Limb (tissue), 2 donors: ENCODE data around the gene TMEM164.
"Not testable (repeated sequence)": the region's sequence is repeated elsewhere in the genome, so short reads cannot be mapped to it uniquely, and the experiment has no call there.

Experiments used
- DNase-seq, 2 donors: peaks; one replicate each; pipeline ENCODE4 v3.0.0-alpha.2; 2016; ENCODE audit errors: extremely low spot score in 2 of 2

TMEM164 gene

DNA sequence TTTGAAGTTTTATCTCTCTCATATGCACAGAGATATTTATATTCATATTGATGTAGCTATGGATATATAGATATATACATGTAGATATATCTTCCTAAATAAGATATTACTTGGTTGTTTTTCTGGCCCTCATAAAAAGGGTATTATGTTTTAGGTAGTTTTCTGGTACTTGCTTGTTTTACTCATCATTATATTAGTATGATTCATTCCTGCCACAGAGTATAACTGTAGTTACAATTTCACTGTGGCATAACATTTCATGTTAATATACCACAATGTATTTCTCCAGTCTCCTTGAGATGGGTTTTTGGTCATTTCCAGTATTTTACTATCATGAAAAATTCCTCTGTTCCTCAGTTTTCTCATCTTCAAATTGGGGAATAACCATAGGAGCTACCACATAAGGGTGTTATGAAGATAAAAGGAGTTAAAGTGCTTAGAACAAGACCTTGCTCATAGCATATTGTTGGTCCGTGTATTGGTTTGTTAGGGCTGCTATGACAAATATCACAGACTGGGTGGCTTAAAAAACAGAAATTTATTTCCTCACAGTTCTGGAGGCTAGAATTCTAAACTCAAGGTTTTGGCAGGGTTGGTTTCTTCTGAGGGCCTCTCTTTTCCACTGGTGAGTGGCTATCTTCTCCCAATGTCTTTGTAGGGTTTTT lies 129.7 kb downstream of the TMEM164 start:
- no peak for DNase-seq

DNA sequence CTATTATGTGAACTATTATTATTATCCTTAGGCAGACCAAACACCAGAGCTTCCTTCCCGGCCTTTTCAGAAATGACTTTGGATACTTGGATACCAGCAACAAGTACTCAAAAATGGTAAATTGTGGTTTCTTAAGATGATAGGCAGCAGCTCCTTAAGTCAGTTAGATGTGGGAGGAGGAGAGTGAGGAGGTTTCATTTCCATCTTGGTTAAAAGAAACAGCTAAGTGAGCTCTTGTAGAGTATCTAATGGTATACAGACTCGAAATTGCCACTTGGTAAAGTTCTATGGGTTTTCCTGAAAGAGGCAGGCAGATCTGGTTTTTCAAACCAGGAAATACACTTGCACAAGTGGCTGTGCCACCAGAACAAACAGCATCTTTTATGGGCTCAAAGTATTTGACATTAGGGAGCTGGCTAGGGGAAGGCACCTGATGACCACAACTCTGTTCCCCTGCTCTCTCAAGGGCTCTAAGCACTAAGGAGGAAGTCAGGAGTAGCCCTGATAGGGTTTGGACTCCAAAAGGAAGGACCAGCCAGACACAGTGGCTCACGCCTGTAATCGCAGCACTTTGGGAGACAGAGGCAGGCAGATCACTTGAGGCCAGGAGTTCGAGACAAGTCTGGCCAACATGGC lies 130.9 kb downstream of the TMEM164 start:
- DNase-seq = no peak

DNA sequence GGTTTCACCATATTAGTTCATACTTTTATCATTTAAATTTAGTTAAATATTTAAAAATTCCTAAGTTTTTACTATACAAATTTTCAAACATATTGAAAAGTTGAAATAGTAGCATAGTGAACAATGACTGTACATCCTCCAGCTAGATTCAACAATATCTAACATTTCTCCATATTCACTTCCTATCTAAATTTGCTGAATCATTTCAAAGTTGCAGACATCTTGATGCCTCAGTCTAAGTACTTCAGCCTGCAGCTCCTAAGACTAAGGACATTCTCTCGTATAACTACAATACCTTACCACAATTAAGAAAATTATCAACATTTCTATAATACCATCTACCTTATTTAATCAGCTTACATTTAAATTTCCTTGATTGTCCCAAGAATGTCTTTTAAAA lies 132.7 kb downstream of the TMEM164 start:
- no peak for DNase-seq

DNA sequence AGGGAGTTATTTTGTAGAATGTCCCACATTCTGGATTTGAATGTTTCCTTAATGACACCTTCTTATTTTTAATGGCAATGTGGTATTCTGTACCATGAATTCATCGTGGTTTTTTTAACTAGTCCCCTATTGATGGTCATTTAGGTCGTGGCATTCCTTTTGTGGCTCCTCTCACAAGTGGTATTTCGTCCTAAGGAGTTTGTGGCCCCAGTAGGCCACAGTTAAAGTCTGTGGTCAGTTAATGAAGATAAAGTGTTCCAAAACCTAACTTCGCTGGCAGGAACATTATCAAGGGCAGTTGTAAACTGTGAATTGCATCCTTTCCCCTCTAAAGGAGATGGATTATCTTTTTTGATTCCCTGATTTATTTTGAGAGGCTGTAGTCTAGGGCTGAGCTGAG lies 133.2 kb downstream of the TMEM164 start:
- no peak for DNase-seq

DNA sequence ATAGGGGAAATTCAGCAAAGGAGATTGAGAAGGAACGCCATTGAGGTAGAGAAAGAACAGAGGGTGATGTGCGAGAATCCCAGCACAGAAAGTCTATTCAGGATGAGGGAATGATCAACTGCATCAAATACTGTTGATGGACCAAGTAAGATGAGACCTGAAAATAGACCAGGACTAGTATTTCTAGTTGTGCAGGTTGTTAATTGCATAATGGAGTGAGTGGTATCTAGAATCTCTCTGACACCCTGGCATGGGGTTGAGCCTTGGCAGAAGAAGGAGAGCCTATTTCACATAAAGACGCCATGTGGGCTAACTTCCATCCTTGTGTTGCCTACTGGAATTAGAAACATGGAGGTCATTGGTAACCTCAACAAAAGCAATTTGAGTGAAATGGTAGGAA lies 135.6 kb downstream of the TMEM164 start:
- no peak for DNase-seq

DNA sequence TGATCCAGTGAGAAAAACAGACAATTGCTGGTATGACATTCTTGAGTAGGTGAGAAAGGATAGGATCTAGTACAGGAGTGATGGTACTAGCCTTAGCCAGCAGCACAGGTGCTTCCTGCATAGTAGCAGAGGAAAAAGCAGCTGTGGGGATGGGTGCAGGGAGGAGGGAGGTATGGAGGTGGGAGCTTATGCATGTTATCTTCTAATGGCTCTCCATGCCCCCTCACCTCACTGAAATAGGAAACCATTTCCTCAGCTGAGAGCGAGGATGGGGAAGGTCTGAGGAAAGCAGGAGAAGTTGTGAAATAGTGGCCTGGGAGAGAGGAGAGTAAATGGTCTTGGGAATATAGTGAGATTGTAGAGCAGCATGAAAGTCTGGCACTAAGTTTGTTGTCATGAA lies 136.3 kb downstream of the TMEM164 start:
- DNase-seq = no peak

DNA sequence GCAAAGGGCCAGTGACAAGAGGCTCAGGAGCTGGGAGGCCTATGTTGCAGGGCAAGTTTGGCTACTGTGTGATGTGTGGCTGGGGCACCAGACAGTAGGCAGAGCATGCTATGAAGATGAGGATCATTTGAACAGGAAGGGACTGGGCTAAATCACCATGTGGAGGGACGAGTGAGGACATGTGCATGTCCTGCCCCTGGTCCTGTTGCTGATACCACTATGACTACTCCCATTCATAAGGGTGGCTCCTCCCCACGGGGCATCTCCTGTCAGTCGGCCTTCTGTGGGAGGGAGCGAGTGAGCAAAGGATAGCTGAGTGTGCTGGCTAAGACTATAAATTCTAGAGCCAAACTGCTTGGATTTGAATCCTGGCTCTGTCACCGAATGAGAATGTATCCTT lies 139.2 kb downstream of the TMEM164 start:
- DNase-seq = no peak

DNA sequence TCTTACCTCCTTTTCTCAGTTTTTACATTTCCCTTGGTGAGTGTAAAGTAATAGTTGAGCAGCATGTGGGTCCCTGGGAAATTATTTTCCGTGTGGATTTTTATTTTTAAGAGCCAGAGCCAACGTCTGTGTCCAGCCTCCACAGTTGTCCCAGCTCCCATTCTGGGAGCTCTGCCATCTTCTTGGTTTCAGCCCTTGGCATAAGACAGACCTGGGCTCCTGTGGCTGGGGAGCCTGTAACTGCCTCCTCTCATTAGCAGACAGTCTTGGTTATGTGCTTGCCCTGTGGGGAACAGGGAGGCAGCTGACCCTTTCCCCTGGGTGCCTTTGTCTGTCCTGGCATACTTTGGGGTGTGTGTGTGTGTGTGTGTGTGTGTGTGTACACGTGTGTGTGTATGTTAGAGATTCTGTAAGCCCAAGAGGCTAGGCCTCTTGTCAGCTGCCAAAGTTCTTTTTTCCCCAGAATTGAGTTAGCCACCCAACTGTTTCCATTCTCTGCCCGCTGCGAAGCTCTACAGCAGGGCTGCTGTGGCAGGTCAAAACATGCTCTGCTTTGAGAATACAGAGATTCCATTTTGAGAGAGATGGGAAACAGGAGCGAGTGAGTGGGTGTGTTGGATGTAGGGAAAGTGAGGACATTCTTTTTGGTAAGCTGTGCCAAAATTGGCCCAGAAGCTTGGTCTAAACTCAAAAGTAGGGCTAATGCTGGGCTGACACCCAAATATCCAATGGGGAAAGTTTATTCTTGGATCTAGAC lies 140.7 kb downstream of the TMEM164 start:
- DNase-seq = no peak

DNA sequence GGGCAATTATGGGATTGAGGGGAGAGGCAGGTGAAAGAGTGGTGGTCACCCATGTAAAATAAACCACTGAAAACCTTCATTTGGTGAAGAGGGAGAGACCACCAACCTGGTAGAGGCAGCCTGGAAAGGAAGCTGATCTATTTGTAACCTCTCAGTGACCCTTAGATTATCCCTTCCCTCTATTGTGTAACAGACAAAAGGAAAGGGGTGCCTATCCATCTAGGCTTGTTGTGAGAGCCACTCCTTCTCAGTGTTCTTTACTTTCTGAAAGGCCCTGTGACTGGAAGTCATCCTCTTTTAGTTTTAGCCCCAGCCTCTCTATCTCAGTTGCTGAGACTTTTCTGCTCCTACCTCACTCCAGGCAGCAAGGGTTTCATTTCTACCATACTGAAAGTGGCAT lies 142.4 kb downstream of the TMEM164 start:
- no peak for DNase-seq

DNA sequence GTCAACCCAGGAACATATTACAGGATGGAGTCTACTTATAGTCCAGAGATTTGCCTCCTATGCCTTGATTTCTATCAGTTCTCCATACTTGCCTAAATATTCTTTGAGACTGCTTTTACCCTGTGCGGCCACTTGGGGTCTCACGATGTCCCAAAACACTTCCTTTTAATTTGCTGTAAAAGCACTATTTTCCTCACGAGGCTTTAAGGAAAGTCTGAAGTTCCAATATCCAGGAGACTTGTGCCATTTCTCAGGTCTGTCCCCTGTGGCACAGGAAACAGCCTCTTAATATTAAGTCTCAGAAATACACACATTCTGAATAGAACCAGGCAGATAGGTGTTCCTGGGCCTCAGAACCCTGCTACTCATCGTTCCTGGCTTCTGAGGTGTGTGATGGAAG lies 142.9 kb downstream of the TMEM164 start:
- no peak for DNase-seq

DNA sequence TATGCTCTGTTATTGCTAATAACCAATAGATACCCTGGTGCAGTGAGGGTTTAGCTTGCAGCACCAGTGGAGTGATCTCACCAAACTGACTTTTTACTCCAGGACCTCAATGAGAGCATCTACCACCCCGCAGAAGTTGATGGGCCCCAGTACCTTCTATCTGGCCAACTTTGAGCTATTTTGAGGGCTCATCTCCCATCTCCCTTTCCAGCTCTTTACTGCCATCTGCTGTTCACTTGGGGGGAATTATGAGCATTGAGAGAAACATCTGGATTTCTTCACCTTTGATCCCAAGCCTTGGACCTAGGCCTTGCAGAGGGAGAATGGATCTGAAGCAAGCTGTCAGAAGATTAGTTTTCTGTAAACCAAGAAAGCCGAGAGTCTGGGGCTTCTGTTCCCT lies 143.6 kb downstream of the TMEM164 start:
- DNase-seq = peak in 1 of 2 donors; percentile 31

DNA sequence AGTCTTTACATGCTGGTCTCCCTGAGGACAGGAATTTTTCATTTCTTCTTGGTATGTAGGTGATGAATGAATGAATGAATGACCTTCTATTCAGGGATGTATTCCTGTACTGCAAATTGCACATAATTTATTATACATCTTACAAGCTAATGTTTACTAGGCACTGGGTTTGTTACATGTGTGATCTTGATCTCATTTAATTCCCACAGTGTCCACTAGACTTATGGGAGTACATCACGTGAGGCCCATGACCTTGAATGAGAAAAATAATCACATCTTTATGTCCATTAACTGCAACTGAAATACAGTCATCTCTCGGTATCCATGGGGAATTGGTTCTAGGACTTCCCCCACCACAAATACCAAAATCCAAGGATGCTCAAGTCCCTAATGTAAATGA lies 150.3 kb downstream of the TMEM164 start:
- DNase-seq = no peak

DNA sequence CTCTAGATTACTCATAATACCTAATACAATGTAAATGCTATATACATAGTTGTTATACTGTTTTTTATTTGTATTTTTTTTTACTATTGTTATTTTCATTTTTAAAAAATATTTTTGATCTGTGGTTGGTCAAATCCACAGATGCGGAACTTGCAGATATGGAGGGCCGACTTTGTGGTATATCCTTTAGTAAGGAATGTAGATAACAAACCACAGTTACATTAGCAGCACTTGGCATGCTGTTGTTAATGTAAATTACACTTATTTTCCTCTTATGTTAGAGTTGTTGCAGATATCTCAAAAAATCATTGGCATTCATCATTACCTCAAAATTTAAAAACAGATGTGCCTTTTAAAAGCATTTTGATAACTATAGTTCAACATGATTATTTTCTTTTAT lies 151.0 kb downstream of the TMEM164 start:
- no peak for DNase-seq

DNA sequence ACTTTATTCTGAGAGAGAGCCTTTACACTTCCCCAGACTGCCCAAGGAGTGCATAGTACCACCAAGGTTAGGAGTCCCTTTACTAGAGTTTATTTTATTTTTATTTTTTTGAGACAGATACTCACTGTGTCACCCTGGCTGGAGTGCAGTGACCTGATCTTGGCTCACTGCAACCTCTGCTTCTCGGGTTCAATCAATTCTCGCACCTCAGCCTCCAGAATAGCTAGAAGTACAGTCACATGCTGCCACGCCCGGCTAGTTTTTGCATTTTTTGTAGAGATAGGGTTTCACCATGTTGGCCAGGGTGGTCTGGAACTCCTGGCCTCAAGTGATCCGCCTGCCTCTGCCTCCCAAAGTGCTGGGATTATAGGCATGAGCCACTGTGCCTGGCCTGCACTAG lies 151.4 kb downstream of the TMEM164 start:
- DNase-seq = not testable (repeated sequence)

DNA sequence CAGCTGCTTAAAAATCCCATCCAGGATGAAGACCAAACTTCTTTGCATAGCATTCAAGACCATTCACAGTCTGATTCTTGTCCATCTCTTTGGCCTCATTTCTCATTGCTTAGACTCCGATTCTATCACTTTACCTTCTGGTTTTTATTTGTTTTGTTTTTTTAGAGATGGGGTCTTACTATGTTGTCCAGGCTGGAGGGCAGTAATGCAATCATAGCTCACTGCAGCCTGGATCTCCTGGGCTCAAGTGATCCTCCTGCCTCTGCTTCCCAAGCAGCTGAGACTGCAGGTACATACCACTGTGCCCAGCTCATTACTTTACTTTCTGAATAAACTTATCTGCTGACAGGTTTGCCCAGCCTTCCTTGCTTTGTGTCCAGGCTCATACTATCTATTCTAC lies 152.8 kb downstream of the TMEM164 start:
- no peak for DNase-seq

DNA sequence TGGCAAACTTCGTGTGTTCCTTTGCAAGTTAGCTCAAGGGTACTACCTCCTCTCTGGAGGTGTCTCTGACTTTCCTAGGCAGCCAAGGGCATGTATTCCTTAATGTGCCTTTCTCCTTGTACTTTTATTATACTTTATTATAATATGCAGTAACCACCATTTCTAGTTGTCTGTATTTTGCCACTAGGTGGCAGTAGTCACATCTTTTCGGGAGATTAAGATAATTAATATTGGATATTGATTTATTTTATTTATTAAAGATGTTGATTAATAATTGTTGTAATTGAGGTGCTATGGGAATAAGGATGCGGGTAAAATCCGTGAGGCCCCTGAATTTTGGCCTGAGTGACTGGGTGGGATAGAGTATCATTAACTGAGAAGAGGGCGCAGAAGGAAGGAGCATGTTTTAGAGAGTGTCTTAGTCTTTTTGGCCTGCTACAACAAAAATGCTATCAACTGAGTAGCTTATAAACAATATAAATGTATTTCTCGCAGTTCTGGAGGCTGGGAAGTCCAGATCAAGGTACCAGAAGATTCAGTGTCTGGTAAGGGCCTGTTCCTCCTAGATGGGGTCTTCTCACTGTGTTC lies 153.3 kb downstream of the TMEM164 start:
- no peak for DNase-seq

DNA sequence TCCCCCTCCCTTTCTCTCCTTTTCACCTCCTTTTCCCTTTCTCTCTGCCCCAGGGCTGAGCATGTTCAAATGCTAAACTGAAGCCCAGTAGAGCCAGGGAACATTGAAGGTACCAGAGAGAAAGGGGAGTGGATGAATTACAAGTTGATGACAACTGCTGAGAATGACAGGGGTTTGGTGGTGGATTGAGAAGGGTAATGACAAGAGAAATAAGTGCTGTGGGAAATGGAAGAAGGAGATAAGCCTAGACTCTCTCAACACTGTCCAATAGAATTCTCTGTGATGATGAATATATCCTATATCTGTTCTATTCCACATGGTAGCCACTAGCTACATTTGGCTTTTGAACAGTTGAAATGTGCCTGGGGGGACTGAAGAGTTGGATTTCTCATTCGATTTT lies 154.5 kb downstream of the TMEM164 start:
- DNase-seq = no peak

DNA sequence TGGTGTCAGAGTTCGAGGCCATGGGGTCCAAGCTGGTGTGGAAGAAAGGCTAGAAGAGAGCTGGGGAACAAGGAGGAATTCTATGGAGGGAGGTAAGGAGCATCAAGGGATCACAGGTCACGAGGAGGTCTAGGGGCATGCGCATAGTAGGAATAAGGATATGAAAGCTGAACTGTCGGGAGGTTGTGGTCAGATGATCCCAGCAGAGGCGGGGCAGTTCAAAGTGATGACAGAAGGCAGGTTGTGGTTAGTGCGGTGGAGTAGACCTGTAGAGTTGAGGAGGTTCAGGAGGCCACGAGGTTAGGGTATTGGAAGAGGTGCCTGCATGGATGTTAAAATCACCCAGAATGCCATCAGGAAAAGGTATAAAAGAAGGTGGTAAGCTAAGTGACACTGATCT lies 156.3 kb downstream of the TMEM164 start:
- no peak for DNase-seq

DNA sequence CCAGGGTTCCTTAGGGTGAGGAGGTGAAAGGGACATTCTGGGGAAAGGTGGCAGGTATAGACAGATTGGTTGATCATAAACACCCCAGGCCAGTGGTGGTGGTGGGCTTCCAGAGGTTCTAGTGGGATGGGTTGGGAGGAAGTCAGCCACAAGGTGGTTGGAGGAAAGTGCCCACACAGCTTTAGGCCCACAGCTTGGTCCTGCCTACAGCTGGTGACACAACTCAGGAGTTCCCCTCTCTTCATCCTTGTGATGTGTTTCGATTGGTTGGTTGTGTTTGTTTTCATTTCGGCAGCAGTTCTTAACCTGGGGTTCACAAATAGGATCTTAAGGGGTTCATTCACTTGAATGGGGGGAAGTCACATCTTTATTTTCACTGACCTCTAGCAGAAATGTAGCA lies 157.0 kb downstream of the TMEM164 start:
- no peak for DNase-seq

DNA sequence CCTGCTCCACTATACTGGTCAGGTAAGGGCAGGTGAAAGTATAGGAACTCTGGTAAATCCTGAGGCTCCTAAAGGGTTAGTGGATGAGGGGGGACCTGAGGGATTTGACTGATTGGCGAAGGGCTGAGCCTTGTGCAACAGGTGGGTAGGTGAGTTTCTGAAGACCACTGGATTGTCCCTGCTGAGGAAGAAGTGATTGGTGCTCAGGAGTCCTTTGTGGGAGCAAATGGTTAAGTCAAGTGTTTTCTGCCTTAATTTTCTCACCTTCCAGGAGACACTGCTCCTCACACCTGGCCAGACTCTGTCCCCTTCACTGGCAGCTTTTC lies 158.4 kb downstream of the TMEM164 start:
- DNase-seq = no peak

DNA sequence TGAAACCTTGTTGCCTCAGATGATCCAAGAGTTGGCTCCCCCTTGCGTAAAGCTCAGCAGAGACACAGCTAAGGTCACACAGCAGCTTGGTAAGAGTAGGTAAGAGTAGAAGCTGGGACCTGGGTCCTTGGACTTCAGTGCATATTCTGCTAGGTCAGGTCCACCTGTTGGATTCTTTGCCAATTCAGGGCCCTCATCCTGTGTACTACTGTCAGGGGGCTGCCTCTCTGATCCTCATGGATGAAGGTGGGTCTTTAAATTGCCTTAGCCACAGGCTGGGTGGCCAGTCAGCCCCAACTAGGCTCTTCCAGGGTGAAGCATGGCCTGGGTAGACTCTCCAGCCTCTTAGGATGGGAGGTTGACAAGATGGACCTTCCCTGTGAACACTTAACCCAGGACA lies 159.2 kb downstream of the TMEM164 start:
- DNase-seq = no peak

DNA sequence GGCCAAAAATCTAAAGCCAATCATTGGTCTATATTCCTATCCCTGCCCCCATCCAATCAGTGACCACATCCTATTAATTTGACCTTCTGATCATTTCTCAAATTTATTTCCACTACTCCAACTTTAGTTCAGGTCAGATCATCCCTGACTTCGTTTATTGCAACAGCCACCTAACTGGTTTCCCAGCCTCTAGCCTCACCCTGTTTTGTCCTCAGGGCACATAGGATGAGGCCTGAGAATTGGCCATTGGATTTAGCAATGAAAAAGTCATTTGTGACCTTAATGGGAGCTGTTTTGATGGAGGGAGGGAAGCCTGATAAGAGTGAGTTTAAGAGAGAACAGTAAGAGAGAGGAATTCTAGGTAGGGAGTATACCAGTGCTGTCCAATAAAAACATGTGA lies 160.0 kb downstream of the TMEM164 start:
- DNase-seq = no peak

DNA sequence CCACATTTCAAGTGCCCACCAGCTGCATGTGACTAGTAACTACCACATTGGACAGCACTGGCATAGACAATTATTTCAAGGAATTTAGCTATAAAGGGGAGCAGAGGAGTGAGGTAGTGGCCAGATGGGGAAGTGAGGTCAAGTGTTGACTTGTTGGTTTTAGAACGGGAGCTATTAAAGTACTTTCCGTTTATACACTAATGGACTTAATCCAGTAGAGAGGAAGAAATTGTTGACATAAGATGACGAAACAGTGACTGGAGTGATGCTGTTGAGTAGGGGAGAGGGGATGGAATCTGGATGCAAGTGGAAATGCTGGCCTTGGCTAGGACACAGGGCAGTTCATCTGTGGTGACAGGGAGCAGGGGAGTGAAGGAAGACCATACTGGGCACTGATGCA lies 160.6 kb downstream of the TMEM164 start:
- DNase-seq = no peak
